Caco-2 (cell line): ENCODE results near the gene GYPC. TPM values are rescaled to one million over a fixed set of nuclear protein-coding genes. Genes with fewer than 3 reads are reported as not detected.

Experiments
- BruUV-seq: library from RNA; stranded (reverse); fragments of 400-500 nt; replicated peaks from 2 replicates; lab custom pipeline; 2021; lab: Mats Ljungman, UMichigan
- CTCF ChIA-PET: fragments of 300-600 bp; sonication (Branson Sonifier 250); formaldehyde crosslinking; loops from one replicate; lab custom pipeline; 2022; ENCODE audit warnings: antibody characterized with exemption; lab: Charles Lee
- POLR2A ChIA-PET: fragments of 300-600 bp; sonication (Branson Sonifier 250); formaldehyde crosslinking; loops from one replicate; lab custom pipeline; 2022; ENCODE audit warnings: antibody characterized with exemption; lab: Charles Lee
- DNase-seq, 2 experiments: peaks; one replicate each; pipeline versions ENCODE4 v3.0.0 to v3.0.0-alpha.2; 2020 to 2022
- H3K27me3 ChIP-seq: replicated peaks from 2 replicates; pipeline ENCODE4 v1.6.0; 2011; ENCODE audit warnings: low read length; ENCODE audit not compliant: control insufficient read depth, insufficient read depth
- H3K36me3 ChIP-seq: 2 replicates; pipeline ENCODE4 v1.5.1; 2011; ENCODE audit warnings: low read length; ENCODE audit not compliant: control insufficient read depth, insufficient read depth
- H3K4me1 ChIP-seq: fragments of 250-450 bp; sonication (Bioruptor Pico); 2 replicates; pipeline ENCODE4 v1.5.1; 2020; ENCODE audit warnings: mild to moderate bottlenecking
- H3K4me3 ChIP-seq: 2 replicates; pipeline ENCODE4 v1.5.1; 2011; ENCODE audit warnings: low read depth, mild to moderate bottlenecking, control low read depth, low read length
- H3K9me3 ChIP-seq: fragments of 250-450 bp; sonication (Bioruptor Pico); 2 replicates; pipeline ENCODE4 v1.5.1; 2020; ENCODE audit warnings: mild to moderate bottlenecking, moderate library complexity
- H3K27ac Mint-ChIP-seq: one replicate; pipeline ENCODE4 v1.8.0; 2022; ENCODE audit warnings: mixed read lengths; ENCODE audit not compliant: unreplicated experiment
- H3K27me3 Mint-ChIP-seq: one replicate; pipeline ENCODE4 v1.8.0; 2022; ENCODE audit warnings: mixed read lengths; ENCODE audit not compliant: insufficient read depth, unreplicated experiment
- H3K36me3 Mint-ChIP-seq: one replicate; pipeline ENCODE4 v1.8.0; 2022; ENCODE audit warnings: mild to moderate bottlenecking, mixed read lengths; ENCODE audit not compliant: insufficient read depth, unreplicated experiment
- H3K4me1 Mint-ChIP-seq: one replicate; pipeline ENCODE4 v1.8.0; 2022; ENCODE audit warnings: low read depth, mixed read lengths; ENCODE audit not compliant: unreplicated experiment
- H3K4me3 Mint-ChIP-seq: one replicate; pipeline ENCODE4 v1.8.0; 2022; ENCODE audit warnings: mild to moderate bottlenecking, moderate library complexity, mixed read lengths; ENCODE audit not compliant: unreplicated experiment
- H3K9me3 Mint-ChIP-seq: one replicate; pipeline ENCODE4 v1.8.0; 2022; ENCODE audit warnings: mixed read lengths; ENCODE audit not compliant: unreplicated experiment
- intact Hi-C: fragments of 100-400 bp; cut with micrococcal nuclease; formaldehyde crosslinking; loops from one replicate; pipeline ENCODE4 v1.10.0; 2022; ENCODE audit not compliant: unreplicated experiment
- total RNA-seq: library from RNA; stranded (reverse); gene quantifications from 2 replicates; pipeline ENCODE4 v1.2.3, GENCODE V29; 2022
- TF ChIP-seq, protein P1 (sequence below), 2 experiments: fragments of 200-600 bp in 1 of 2; IDR thresholded peaks; 1 replicate in 1 of 2; 2 replicates in 1 of 2; pipeline versions ENCODE4 v1.5.1 to v1.8.0; 2011 to 2022; ENCODE audit warnings: antibody characterized with exemption in 1 of 2, control low read depth in 1 of 2, inconsistent platforms in 1 of 2, low read depth in 1 of 2, low read length in 1 of 2, mild to moderate bottlenecking in 1 of 2, moderate library complexity in 1 of 2; ENCODE audit not compliant: insufficient read depth in 1 of 2, severe bottlenecking in 1 of 2, unreplicated experiment in 1 of 2

The GYPC gene
- total RNA-seq, 1 experiment from 2014 or later: not detected

DNA sequence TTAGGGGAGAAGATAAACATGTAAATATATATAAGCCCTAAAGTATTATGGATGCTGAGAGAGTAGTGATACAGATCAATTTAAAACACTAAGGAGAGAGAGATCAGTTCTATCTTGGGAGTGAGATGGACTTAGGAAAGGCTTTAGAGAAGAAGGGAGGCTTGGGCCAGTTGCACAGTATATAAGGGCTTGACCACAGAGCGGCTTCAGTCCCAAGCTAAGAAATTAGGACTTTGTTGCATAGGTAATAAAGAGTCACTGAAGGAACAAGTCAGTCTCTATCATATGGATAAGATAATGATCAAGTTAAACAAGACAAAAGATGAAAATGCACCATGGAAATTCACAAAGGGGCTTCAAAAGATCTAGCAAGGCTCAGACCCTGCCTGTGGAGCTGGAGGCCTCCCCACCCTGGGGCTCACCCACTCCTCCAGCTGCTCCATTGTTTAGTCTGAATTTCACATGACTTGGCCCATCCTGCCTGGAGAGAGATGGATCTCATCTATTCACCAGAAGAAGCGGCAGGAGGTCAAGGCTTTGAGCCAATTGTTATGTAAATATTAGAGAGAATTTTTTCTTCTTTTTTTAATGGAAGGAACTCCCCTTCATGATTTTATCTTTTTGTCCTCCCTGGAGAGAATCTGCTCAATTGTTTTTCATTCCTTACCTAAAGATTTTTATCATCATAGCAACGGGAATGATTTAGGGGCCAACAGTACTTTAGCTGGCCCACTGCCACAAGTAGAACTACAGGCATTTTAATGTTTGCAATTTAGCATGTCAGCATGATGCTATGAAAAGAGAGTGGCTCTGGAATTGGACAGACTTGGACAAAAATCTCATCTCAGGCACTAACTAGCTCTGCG, 44.0 kb downstream of the GYPC start:
- Histone ChIP-seq H3K4me3 (no peak overlapping the region), H3K27me3 (no peaks in the 10 kb centered on the region; the same call in 1 of the 2 replicates), H3K36me3 (no peaks in the 10 kb centered on the region), H3K9me3 (no peaks in the 10 kb centered on the region), H3K4me1 (no peaks in the 10 kb centered on the region)
- no peak for DNase-seq
- ChIA-PET POLR2A (no interaction called here), CTCF (no interaction called here)
- Mint-ChIP-seq H3K36me3 (no peaks in the 10 kb centered on the region), H3K4me1 (no peaks in the 10 kb centered on the region), H3K27me3 (peaks cover 19% of the 10 kb centered on the region), H3K9me3 (no peaks in the 10 kb centered on the region), H3K27ac (no peak overlapping the region), H3K4me3 (no peak overlapping the region)
- intact Hi-C loops: no loop called here
- TF ChIP-seq, protein P1, sequence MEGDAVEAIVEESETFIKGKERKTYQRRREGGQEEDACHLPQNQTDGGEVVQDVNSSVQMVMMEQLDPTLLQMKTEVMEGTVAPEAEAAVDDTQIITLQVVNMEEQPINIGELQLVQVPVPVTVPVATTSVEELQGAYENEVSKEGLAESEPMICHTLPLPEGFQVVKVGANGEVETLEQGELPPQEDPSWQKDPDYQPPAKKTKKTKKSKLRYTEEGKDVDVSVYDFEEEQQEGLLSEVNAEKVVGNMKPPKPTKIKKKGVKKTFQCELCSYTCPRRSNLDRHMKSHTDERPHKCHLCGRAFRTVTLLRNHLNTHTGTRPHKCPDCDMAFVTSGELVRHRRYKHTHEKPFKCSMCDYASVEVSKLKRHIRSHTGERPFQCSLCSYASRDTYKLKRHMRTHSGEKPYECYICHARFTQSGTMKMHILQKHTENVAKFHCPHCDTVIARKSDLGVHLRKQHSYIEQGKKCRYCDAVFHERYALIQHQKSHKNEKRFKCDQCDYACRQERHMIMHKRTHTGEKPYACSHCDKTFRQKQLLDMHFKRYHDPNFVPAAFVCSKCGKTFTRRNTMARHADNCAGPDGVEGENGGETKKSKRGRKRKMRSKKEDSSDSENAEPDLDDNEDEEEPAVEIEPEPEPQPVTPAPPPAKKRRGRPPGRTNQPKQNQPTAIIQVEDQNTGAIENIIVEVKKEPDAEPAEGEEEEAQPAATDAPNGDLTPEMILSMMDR (IDR thresholded peaks at IDR 0.05; ENCODE audit: insufficient read depth in 1 of 2, low read depth in 1 of 2, low read length in 1 of 2, severe bottlenecking in 1 of 2, unreplicated experiment in 1 of 2): no peak
- BruUV-seq: no TSS peak

DNA sequence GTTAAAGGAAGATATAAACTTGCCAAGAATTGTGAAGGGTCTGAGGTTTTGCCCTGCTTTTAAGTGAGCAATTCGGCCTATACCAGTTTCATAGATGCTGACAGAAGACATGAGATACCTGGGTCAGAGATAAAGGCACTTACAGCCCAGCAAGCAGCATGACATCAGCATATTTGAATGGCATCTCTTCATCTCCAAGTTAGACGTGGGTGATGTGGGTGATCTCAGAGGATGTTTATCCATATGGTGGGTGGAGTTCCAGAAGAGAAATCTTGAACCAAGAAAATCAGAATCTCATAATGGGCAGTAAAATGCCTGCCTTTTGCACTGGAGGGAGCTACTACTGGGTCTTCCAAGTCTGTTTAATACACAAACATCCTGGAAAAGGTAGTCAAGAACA, 44.7 kb downstream of the GYPC start:
- Mint-ChIP-seq H3K4me1 (no peaks in the 10 kb centered on the region), H3K27ac (no peak overlapping the region)
- CTCF ChIA-PET: no interaction called here

DNA sequence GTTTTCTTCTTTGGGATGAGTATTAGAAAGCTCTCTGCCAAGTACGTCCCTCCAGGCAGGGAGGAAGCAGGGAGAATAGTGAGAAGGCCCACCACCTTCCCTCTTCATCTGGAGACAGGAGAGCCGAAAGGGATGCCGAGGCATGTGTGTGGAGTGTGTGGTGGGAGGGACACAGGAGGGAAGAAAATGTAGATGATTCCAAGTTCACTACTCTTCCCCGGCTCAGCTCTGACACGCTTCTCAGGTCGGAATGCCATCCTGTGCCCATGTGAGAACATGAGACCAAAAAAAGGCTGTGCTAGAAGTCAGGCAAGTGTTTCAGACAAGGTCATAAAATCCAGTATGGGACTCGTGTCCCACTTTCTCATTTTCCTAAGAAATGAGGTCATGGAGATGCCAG, 47.4 kb downstream of the GYPC start:
- CTCF ChIA-PET: no interaction called here
- intact Hi-C loops: no loop called here
- H3K4me1 Mint-ChIP-seq: no peaks in the 10 kb centered on the region

More for the DNA sequence above, 44.7 kb downstream of the GYPC start:
- intact Hi-C loops: no loop called here
- BruUV-seq: no TSS peak
- POLR2A ChIA-PET: no interaction called here
- Histone ChIP-seq H3K4me1 (no peaks in the 10 kb centered on the region), H3K4me3 (no peak overlapping the region), H3K36me3 (no peaks in the 10 kb centered on the region), H3K9me3 (no peaks in the 10 kb centered on the region), H3K27me3 (no peaks in the 10 kb centered on the region; the same call in 1 of the 2 replicates)
- Mint-ChIP-seq H3K4me3 (no peak overlapping the region), H3K27me3 (peaks cover 16% of the 10 kb centered on the region), H3K9me3 (no peaks in the 10 kb centered on the region), H3K36me3 (no peaks in the 10 kb centered on the region)
- DNase-seq: no peak
- TF ChIP-seq, protein P1 (IDR thresholded peaks at IDR 0.05; ENCODE audit: insufficient read depth in 1 of 2, low read depth in 1 of 2, low read length in 1 of 2, severe bottlenecking in 1 of 2, unreplicated experiment in 1 of 2): no peak

More for the DNA sequence above, 47.4 kb downstream of the GYPC start:
- H3K36me3 ChIP-seq: no peaks in the 10 kb centered on the region
- no peaks in the 10 kb centered on the region for H3K36me3 Mint-ChIP-seq
- no peak overlapping the region for H3K27ac Mint-ChIP-seq
- H3K27me3 ChIP-seq: no peaks in the 10 kb centered on the region; the same call in 1 of the 2 replicates
- POLR2A ChIA-PET: no interaction called here
- H3K9me3 Mint-ChIP-seq: no peaks in the 10 kb centered on the region
- no peak overlapping the region for H3K4me3 Mint-ChIP-seq
- TF ChIP-seq, protein P1 (IDR thresholded peaks at IDR 0.05; ENCODE audit: insufficient read depth in 1 of 2, low read depth in 1 of 2, low read length in 1 of 2, severe bottlenecking in 1 of 2, unreplicated experiment in 1 of 2): no peak
- DNase-seq: no peak
- H3K4me3 ChIP-seq: no peak overlapping the region
- BruUV-seq: no TSS peak
- no peaks in the 10 kb centered on the region for H3K4me1 ChIP-seq
- H3K9me3 ChIP-seq: no peaks in the 10 kb centered on the region
- peaks cover 18% of the 10 kb centered on the region for H3K27me3 Mint-ChIP-seq
